ENCODE data around the gene PIPOX. TPM values are rescaled to one million over a fixed set of nuclear protein-coding genes. Genes with fewer than 3 reads are reported as not detected.
A peak's percentile ranks its signal among the peaks of the same experiment; 100 is the strongest.

The PIPOX gene
- total and polyA plus RNA-seq, 4 experiments from 2014 or later = 0.29 to 3.6 (median 3.5) TPM; not detected in 1

- Mint-ChIP-seq H3K4me3 (no peak overlapping the region), H3K4me1 (peaks cover 0 to 1% (median 0%) of the 10 kb centered on the region in 4 donors), H3K36me3 (peaks cover 0 to 4% of the 10 kb centered on the region in 2 donors), H3K27ac (no peak overlapping the region), H3K27me3 (peaks cover 40 to 41% of the 10 kb centered on the region in 2 donors), H3K9me3 (peaks cover 0 to 3% (median 0%) of the 10 kb centered on the region in 8 donors)
- intact Hi-C loops (cut with micrococcal nuclease) = no loop called here
- DNase-seq = no peak
- CTCF ChIA-PET (ENCODE audit: partially characterized antibody) = no interaction called here
- Histone ChIP-seq H3K27me3 (ENCODE audit: insufficient read depth, low read length) (peaks cover 32% of the 10 kb centered on the region), H3K36me3 (ENCODE audit: insufficient read depth, low read length) (no peaks in the 10 kb centered on the region), H3K9me3 (ENCODE audit: control insufficient read depth in 1 of 2, low read length in 2 of 2) (no peaks in the 10 kb centered on the region), H3K4me3 (ENCODE audit: low read length in 2 of 2) (no peak overlapping the region), H3K27ac (ENCODE audit: low read depth, low read length) (no peak overlapping the region), H3K4me1 (ENCODE audit: insufficient read depth, low read length) (peaks cover 4% of the 10 kb centered on the region)
- POLR2A ChIA-PET (ENCODE audit: partially characterized antibody) = no interaction called here
These were observed 39.7 kb upstream of the PIPOX start for GRCh38 chr17:29003289-29003688.

- H3K27ac ChIP-seq (ENCODE audit: low read depth, low read length) = no peak overlapping the region
- ChIA-PET CTCF (ENCODE audit: partially characterized antibody) (no interaction called here), POLR2A (ENCODE audit: partially characterized antibody) (no interaction called here)
- no peaks in the 10 kb centered on the region for H3K36me3 ChIP-seq (ENCODE audit: insufficient read depth, low read length)
- peaks cover 4% of the 10 kb centered on the region for H3K4me1 ChIP-seq (ENCODE audit: insufficient read depth, low read length)
- intact Hi-C loops (cut with micrococcal nuclease) = no loop called here
- peaks cover 0 to 4% of the 10 kb centered on the region in 2 donors for H3K36me3 Mint-ChIP-seq
- H3K9me3 ChIP-seq (ENCODE audit: control insufficient read depth in 1 of 2, low read length in 2 of 2) = no peaks in the 10 kb centered on the region
- no peak overlapping the region for H3K27ac Mint-ChIP-seq
- peaks cover 42 to 43% of the 10 kb centered on the region in 2 donors for H3K27me3 Mint-ChIP-seq
- H3K9me3 Mint-ChIP-seq = peaks cover 0 to 3% (median 0%) of the 10 kb centered on the region in 8 donors
- peaks cover 32% of the 10 kb centered on the region for H3K27me3 ChIP-seq (ENCODE audit: insufficient read depth, low read length)
- no peak for DNase-seq
- H3K4me3 ChIP-seq (ENCODE audit: low read length in 2 of 2) = no peak overlapping the region
- no peak overlapping the region for H3K4me3 Mint-ChIP-seq
- H3K4me1 Mint-ChIP-seq = peaks cover 0 to 1% (median 0%) of the 10 kb centered on the region in 4 donors
These were observed 38.8 kb upstream of the PIPOX start for GRCh38 chr17:29004081-29004692.

GRCh38 chr17:29005936-29006511 is 36.9 kb upstream of the PIPOX start, which contains the start of gene SEZ6:
SEZ6 (minus strand) TSS chr17:29006033; CDS start chr17:29005869, 164 bp downstream.
- peaks cover 0 to 3% (median 1%) of the 10 kb centered on the region in 8 donors for H3K9me3 Mint-ChIP-seq
- CTCF ChIA-PET (ENCODE audit: partially characterized antibody) = no interaction called here
- Histone ChIP-seq H3K36me3 (ENCODE audit: insufficient read depth, low read length) (no peaks in the 10 kb centered on the region), H3K27me3 (ENCODE audit: insufficient read depth, low read length) (peaks cover 32% of the 10 kb centered on the region), H3K4me1 (ENCODE audit: insufficient read depth, low read length) (peaks cover 4% of the 10 kb centered on the region), H3K4me3 (ENCODE audit: low read length in 2 of 2) (no peak within 1 kb of the TSS), H3K9me3 (ENCODE audit: control insufficient read depth in 1 of 2, low read length in 2 of 2) (no peaks in the 10 kb centered on the region), H3K27ac (ENCODE audit: low read depth, low read length) (no peak within 1 kb of the TSS)
- POLR2A ChIA-PET (ENCODE audit: partially characterized antibody) = no interaction called here
- intact Hi-C loops (cut with micrococcal nuclease) = no loop called here
- H3K27me3 Mint-ChIP-seq = peaks cover 48 to 51% of the 10 kb centered on the region in 2 donors
- H3K36me3 Mint-ChIP-seq = peaks cover 0 to 4% of the 10 kb centered on the region in 2 donors
- DNase-seq = peak; percentile 39 to 57 (median 53)
- peak within 1 kb of the TSS in 1 of 8 donors; percentile 25 for H3K4me3 Mint-ChIP-seq
- peak within 1 kb of the TSS in 1 of 7 donors; percentile 66 for H3K27ac Mint-ChIP-seq
- H3K4me1 Mint-ChIP-seq = peaks cover 0 to 1% (median 0%) of the 10 kb centered on the region in 4 donors

DNA sequence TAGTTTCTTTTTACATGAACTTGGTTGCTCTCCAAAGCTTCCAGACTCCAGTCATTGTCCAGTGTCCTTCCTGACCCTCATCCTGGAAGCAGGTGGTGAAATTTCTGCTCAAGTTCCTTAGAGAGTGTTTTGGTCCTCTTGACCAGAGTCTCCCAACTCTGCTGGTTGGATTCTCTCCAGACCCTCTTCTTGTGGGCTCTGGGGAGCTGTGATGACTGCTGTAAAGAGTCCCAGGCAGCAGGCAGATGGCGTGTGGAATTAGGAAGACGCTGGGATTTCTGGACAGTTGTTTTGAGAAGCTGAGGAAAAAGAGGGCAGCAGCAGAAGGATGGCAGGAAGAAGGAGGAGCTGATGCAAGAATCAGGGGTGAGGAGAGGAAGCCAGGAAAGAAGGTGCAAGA is 35.5 kb upstream of the PIPOX start:
- peaks cover 4% of the 10 kb centered on the region for H3K4me1 ChIP-seq (ENCODE audit: insufficient read depth, low read length)
- POLR2A ChIA-PET (ENCODE audit: partially characterized antibody) = no interaction called here
- H3K4me1 Mint-ChIP-seq = peaks cover 0 to 1% (median 0%) of the 10 kb centered on the region in 4 donors
- intact Hi-C loops (cut with micrococcal nuclease) = no loop called here
- peaks cover 46 to 51% of the 10 kb centered on the region in 2 donors for H3K27me3 Mint-ChIP-seq
- no peak overlapping the region for H3K4me3 ChIP-seq (ENCODE audit: low read length in 2 of 2)
- CTCF ChIA-PET (ENCODE audit: partially characterized antibody) = no interaction called here
- peak overlapping the region in 1 of 8 donors; percentile 67 for H3K4me3 Mint-ChIP-seq
- no peaks in the 10 kb centered on the region for H3K9me3 ChIP-seq (ENCODE audit: control insufficient read depth in 1 of 2, low read length in 2 of 2)
- peaks cover 0 to 4% of the 10 kb centered on the region in 2 donors for H3K36me3 Mint-ChIP-seq
- peaks cover 29% of the 10 kb centered on the region for H3K27me3 ChIP-seq (ENCODE audit: insufficient read depth, low read length)
- no peak for DNase-seq
- H3K27ac ChIP-seq (ENCODE audit: low read depth, low read length) = no peak overlapping the region
- H3K9me3 Mint-ChIP-seq = peaks cover 0 to 3% (median 1%) of the 10 kb centered on the region in 8 donors
- H3K36me3 ChIP-seq (ENCODE audit: insufficient read depth, low read length) = no peaks in the 10 kb centered on the region
- H3K27ac Mint-ChIP-seq = no peak overlapping the region

- intact Hi-C loops (cut with micrococcal nuclease) = no loop called here
- peaks cover 29% of the 10 kb centered on the region for H3K27me3 ChIP-seq (ENCODE audit: insufficient read depth, low read length)
- no peak overlapping the region for H3K27ac ChIP-seq (ENCODE audit: low read depth, low read length)
- peaks cover 0 to 3% (median 1%) of the 10 kb centered on the region in 8 donors for H3K9me3 Mint-ChIP-seq
- CTCF ChIA-PET (ENCODE audit: partially characterized antibody) = no interaction called here
- no peak overlapping the region for H3K4me3 Mint-ChIP-seq
- no peaks in the 10 kb centered on the region for H3K9me3 ChIP-seq (ENCODE audit: control insufficient read depth in 1 of 2, low read length in 2 of 2)
- POLR2A ChIA-PET (ENCODE audit: partially characterized antibody) = no interaction called here
- H3K27me3 Mint-ChIP-seq = peaks cover 47 to 50% of the 10 kb centered on the region in 2 donors
- peaks cover 0 to 4% of the 10 kb centered on the region in 2 donors for H3K36me3 Mint-ChIP-seq
- H3K4me1 Mint-ChIP-seq = peaks cover 0 to 1% (median 0%) of the 10 kb centered on the region in 4 donors
- no peaks in the 10 kb centered on the region for H3K36me3 ChIP-seq (ENCODE audit: insufficient read depth, low read length)
- no peak for DNase-seq
- H3K4me3 ChIP-seq (ENCODE audit: low read length in 2 of 2) = no peak overlapping the region
- peaks cover 4% of the 10 kb centered on the region for H3K4me1 ChIP-seq (ENCODE audit: insufficient read depth, low read length)
- peak overlapping the region in 1 of 7 donors; percentile 25 for H3K27ac Mint-ChIP-seq
These were observed 35.0 kb upstream of the PIPOX start for GRCh38 chr17:29007860-29008455.

DNA sequence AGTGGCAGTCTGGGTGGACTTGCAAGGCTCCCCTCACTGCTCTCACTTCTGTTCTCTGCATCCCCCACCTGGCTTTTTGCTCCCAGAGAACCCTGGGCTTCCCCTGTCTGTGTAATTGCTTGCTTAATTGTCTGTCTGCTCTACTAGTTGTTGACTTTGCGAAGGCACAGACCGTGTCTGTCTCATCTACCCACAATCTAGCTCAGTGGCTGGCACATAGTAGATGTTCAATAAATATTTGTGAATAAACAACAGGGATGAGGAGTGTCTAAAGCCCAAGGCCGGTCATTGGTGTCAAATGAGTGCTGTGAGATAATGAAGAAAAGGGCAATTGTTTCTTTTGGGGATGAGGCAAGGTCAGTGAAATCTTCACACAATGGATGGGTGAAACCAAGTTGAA is 34.4 kb upstream of the PIPOX start:
- no peak for DNase-seq
- Histone ChIP-seq H3K27me3 (ENCODE audit: insufficient read depth, low read length) (peaks cover 29% of the 10 kb centered on the region), H3K9me3 (ENCODE audit: control insufficient read depth in 1 of 2, low read length in 2 of 2) (no peaks in the 10 kb centered on the region), H3K27ac (ENCODE audit: low read depth, low read length) (no peak overlapping the region), H3K4me3 (ENCODE audit: low read length in 2 of 2) (no peak overlapping the region), H3K36me3 (ENCODE audit: insufficient read depth, low read length) (no peaks in the 10 kb centered on the region), H3K4me1 (ENCODE audit: insufficient read depth, low read length) (peaks cover 4% of the 10 kb centered on the region)
- Mint-ChIP-seq H3K27me3 (peaks cover 44 to 48% of the 10 kb centered on the region in 2 donors), H3K4me3 (no peak overlapping the region), H3K9me3 (peaks cover 0 to 3% (median 1%) of the 10 kb centered on the region in 8 donors), H3K36me3 (peaks cover 0 to 4% of the 10 kb centered on the region in 2 donors), H3K27ac (no peak overlapping the region), H3K4me1 (peaks cover 0 to 1% (median 0%) of the 10 kb centered on the region in 4 donors)
- CTCF ChIA-PET (ENCODE audit: partially characterized antibody) = no interaction called here
- POLR2A ChIA-PET (ENCODE audit: partially characterized antibody) = no interaction called here
- intact Hi-C loops (cut with micrococcal nuclease) = no loop called here

- no peak overlapping the region for H3K27ac ChIP-seq (ENCODE audit: low read depth, low read length)
- Mint-ChIP-seq H3K36me3 (peaks cover 0 to 4% of the 10 kb centered on the region in 2 donors), H3K4me1 (peaks cover 0 to 1% (median 0%) of the 10 kb centered on the region in 4 donors), H3K9me3 (peaks cover 0 to 3% (median 1%) of the 10 kb centered on the region in 8 donors), H3K27me3 (peaks cover 40 to 42% of the 10 kb centered on the region in 2 donors), H3K27ac (no peak overlapping the region), H3K4me3 (no peak overlapping the region)
- H3K9me3 ChIP-seq (ENCODE audit: control insufficient read depth in 1 of 2, low read length in 2 of 2) = no peaks in the 10 kb centered on the region
- H3K36me3 ChIP-seq (ENCODE audit: insufficient read depth, low read length) = no peaks in the 10 kb centered on the region
- DNase-seq = no peak
- H3K27me3 ChIP-seq (ENCODE audit: insufficient read depth, low read length) = peaks cover 17% of the 10 kb centered on the region
- CTCF ChIA-PET (ENCODE audit: partially characterized antibody) = interaction anchor here (1.1 to 1.2 kb wide), 2 partner anchors 45 to 107 kb away, joined by 3 to 4 read pairs; no protein-coding TSS in a partner anchor
- H3K4me1 ChIP-seq (ENCODE audit: insufficient read depth, low read length) = peaks cover 4% of the 10 kb centered on the region
- intact Hi-C loops (cut with micrococcal nuclease) = no loop called here
- H3K4me3 ChIP-seq (ENCODE audit: low read length in 2 of 2) = no peak overlapping the region
- POLR2A ChIA-PET (ENCODE audit: partially characterized antibody) = no interaction called here
These were observed 32.8 kb upstream of the PIPOX start for GRCh38 chr17:29010129-29010528.

All from CD4-positive, alpha-beta memory T cell (primary cell).